Fibroblast of skin of right biceps (primary cell): ENCODE data around the gene SLC4A4.

Source experiments
- DNase-seq: peaks from one replicate; pipeline ENCODE4 v3.0.0-alpha.2; 2013

Gene SLC4A4

DNA sequence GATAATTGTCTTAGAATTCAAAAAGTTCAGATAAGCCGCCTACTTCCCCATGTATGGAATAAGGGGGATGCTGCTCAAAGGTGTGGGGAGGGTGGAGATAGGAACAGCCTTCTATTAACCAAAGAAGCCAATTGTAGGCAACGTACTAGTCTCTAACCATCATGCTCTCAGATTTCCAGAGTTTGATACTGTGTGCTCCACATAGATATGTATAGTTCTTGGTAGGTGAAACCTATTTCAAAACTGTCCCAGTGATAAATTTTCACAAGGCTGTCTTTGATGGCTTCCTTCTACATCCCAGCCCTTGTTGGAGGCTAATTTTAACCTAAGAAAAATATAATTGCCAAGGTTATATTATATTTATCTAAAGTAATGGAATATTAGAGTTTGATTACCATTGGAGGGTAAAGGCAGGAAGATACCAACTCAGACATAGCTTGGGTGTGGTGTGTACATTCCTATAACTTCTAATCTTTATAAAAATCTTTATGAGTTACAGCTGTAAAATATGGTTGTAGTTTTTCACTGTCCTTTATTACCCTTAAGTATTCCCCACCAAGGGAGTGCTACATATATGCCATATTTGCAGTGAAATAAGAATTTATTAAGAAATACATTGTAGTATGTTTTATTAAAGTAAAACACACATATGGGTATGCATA, 87.7 kb downstream of the SLC4A4 start:
- DNase-seq = no peak

DNA sequence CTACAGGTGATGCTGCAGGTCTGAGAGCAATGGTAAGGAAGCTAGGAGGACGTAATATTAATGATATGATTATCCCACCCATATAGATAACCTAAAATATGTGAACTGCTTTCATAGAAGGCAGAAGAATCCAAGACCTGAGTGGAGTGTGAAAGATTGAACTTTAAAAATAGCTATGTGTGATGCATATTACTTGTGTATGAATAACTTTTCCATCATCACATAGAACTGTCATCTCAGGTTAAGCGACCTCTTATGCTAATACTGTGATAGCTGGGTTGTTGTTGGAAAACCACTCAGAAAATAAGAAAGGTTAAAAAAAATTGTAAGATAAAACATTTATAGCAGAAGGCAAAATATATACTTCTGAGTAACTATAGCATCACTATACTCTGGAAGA, 90.3 kb downstream of the SLC4A4 start:
- no peak for DNase-seq

DNA sequence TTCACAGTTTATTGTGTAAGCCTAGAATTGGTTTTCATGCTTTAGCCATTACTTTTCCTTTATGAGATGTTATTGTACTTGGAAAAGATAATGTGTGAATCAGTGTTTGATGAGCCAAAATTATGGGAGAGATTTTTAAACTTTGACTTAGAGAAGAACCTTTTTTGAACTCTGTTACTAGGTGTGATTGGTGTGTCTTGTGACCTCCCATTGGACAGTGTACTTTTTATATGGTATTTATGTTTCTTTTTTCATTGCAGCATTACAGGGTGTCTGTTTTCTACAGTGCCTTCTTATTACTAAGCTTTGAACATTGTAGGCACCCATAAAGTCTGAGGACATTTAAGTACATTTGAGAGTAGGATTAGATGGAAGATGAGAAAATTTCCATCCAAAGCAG, 91.1 kb downstream of the SLC4A4 start:
- no peak for DNase-seq

DNA sequence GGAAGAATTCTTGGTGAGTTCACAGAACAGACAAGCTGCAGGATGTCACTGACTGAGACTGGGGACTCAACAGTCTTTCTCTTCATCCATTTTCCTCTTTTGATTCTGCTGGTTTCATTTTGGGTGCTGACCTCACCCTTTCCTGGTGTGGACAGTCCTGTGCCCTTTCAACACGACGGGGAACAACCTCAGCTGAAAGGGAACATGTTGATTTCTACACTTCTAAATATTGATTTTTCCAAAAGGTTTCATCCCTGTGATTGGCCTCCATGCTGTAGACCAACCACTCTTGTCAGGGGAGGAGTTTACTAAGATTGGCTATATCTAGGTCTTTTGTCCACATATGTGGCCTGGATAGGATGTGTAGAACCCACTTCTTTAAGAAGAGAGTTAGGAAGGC, 91.8 kb downstream of the SLC4A4 start:
- no peak for DNase-seq

DNA sequence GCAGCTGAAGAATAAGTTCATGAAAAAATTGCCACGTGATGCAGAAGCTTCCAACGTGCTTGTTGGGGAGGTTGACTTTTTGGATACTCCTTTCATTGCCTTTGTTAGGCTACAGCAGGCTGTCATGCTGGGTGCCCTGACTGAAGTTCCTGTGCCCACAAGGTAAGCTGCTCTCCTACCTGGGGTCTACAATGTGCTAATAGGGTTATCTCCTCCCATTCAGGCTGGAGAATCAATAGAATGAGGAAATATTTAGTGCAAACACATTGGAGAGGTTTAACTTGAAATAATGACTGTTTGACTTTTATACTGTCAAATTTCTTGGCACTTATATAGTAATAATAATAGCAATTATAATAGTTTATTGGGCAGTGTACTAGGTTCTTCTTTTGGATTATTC, 101.8 kb downstream of the SLC4A4 start:
- DNase-seq = no peak

DNA sequence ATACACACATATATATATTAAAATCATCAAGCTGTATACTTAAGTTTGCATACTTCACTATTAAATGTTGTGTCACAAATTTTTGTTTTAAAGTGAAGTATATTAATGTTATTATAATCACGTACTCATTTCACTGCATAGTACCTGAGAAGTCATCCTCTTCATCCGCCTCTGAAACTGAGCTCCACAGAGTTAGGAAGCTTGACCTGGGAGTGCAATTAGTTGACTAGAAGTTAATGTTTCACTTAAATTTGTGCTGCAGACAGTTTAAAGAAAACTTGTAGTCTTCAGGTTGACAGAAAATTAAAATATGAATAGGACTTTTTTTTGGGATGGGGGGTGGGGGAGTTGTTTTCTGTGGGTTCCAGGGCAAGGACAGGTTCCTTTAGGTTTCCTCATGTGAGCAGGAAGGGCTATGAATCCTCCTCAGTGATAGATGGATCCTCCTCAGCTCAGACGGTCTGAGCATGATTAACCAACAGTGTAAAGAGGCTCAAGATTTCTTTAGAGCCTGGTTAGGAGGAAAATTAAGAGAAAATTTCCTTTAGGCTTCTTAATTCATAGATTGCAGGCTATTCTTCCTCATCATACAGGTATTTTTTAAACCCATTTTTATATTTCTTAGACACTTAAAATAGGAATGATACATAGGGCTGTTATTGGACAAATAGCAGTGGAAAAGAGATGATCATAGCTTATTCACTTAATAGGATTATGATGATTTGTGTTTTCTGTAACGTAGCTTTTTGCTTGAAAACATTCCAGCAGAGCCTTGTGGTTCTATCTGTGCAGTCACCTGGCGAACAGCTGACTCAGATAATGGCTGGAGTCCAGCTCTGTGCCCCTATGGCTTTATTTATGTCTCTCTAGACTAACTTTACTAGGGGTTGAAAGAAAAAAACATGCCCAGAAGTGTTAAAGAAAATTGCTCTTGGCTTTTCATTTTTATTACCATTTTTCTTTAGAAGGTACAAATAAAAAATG, 102.7 kb downstream of the SLC4A4 start:
- peak; percentile 52 for DNase-seq

DNA sequence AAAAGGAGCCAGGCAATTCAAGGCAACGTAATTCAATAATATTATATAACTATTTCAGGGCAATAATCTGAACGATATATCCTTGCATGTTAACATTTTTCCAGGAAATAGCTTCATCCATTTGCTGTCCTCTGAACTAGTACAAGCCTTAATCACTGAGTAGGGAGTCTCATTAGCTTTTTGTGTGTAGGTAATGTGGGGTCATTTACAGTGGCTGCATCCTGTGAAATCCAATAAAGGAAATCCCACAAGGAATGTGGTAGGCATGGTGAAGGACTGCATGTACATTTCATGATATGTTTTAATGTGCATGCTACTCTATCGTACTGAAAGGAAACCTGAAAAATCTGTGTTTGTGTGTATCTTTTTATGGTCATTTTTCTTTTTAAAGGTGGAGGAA, 103.5 kb downstream of the SLC4A4 start:
- no peak for DNase-seq

DNA sequence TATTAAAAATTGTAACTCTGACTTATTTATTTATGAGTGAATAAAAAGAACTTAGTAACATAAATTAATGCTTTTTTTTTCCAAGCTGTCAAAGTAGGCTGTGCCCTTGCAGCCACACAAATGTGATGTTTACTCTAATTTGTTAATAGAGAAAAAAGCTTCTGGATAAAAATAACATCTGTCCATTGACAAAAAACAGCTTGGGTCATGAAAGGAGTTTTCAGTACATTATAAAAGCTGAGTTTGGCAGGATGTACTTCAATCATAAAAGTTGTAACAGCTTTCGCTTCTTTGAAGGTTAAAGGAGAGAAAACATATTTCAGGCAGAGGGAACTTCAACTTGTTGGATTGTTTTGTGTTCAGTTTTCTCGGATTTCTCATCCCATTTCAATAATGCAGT, 105.6 kb downstream of the SLC4A4 start:
- no peak for DNase-seq

DNA sequence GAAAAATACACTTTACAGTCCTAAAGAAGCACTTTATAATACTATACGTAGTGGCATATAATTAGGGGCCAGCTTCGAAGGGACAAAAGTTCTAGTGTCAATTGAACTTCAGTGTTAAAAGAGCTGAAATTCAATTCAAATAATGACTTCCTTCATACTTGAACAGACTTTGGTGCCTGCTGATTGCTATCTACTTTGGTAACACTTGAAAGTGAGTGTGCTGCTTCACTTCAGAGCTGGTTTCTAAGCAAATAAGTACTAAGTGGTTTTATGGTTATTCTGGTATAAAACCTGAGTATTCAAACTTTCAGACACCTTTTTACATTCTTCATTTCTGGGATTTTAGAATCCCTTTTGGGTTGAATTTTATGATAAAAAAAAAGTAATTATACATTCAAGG, 107.0 kb downstream of the SLC4A4 start:
- no peak for DNase-seq

DNA sequence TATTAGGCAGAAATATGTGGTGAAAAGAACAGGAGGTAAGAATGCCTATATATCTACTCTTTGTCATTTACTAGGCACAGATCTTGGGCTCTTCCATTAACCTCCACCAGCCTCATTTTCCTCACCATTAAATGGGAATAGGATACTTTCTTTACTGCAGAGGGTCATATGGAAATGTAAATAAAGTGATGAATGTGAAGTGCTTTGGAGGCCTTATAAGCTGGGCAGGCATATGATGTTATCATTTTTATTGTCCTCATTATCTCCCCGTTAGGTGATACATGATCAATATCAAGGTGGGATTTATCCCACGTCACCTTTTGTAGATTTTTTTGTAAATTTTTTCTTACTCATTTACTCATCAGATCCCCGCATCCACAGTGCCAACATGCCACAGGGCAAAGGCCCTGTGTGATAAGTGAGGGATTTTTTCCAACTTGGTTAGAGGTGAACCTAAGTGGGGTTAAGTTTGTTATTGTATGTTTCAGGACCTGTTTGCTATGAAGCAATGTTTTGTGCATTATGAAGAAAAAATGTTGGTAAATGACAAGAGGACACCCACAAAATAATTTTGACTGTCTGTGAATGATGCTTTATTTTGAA, 107.8 kb downstream of the SLC4A4 start:
- no peak for DNase-seq

DNA sequence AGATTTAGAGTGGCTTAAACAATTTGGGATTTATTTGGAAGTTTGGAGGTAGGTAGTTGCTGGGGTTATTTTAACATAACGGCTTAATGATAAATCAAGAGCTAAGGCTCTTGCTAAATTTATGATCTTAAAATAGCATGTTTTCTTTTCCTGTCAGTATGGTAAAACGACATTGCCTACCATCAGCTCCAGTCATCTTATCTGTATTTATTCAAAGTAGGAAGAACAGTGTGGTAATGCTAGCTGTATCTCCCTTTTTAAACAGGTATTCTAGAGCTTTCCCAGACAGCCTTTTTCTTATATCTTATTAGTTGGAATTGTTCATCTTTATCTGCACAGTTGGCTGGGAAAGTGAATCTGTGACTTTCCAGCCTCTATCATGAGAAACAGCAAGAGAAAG, 110.2 kb downstream of the SLC4A4 start:
- no peak for DNase-seq

DNA sequence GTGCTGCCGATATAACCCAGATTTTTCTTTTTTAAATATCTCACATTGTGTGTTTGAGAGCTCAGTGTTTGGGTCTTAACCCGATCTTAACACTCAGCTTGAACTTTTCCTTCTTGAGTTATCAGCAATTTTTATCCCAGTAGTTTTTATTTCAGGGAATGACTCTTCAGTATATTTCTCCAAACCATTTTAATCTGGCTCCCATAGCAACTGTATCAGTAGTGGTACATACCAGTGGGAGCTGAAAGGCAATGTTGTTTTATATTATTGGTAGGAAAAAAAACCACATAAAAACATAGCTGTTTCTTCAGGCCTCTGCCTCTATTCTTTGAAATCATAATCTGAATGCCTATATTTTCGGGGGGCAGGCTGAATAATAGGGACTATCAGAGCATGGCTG, 111.1 kb downstream of the SLC4A4 start:
- DNase-seq = no peak

DNA sequence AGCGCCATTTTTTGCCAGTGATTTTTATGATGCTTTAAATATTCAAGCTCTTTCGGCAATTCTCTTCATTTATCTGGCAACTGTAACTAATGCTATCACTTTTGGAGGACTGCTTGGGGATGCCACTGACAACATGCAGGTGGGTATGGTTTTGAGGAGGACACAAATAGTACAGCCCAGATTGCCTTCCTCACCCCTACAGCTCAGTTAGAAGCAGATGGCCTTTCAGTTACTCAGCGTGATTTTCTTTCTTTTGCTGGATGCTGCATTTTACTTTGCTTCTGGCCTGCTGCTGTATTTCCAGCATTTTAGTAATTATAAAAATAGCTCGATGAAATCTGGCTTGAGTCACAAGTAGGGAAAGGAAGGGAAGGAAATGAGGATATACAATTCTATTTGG, 114.7 kb downstream of the SLC4A4 start:
- DNase-seq = no peak

DNA sequence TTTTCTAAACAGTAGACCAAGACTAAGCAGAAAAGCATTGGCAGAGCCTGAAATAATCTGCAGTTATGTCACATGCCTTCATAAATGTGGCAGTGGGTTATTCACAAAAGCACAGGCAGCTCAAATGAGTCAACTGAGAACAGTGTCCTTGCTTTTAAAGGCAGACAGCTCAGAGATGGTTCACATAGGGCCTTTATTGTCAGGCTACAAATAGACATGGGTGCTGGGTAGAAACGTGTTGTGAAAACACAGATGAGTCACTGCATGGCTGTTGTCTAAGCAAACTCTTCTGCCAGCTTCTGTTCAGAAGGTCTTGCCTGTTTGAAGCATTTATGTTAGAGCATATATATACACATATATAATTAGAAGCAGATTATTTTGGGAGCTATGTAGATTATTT, 118.0 kb downstream of the SLC4A4 start:
- DNase-seq = peak; percentile 84

DNA sequence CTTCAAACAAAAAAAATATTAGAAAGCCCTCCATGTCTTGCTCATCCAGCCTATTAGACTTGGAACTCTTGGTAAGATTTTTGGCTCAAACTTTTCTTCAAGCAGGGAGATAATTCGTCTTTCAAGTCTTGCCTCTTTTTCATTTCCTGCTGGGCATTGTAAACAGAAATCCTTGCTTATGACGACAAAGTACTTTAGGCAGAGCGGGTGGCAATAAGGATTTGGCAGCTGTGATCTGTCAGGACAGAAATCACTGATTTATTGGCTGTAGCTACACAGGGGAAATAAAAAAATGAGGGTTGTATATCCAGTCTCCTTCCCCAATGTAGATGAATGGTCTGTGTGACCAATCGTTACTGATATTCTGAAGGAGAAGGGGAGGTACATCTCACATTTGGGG, 121.6 kb downstream of the SLC4A4 start:
- DNase-seq = no peak

DNA sequence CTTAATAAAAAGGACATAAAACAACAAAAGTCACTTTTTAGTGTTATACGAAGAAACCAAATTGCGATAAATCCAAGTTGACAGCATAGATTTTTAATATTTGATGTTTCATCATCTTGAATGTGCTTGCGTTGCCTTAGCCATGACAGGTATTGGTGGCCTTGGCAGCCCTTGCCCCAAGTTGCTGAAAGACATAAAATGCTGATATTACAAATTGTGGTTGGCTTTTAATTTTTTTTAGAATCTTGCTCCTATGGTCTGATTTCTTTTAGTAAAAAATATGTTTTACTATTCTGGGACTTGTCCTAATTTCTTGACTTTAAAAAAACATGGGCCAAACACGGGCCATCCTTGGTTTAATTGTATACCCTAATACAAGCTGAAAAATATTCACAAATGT, 122.6 kb downstream of the SLC4A4 start:
- no peak for DNase-seq

DNA sequence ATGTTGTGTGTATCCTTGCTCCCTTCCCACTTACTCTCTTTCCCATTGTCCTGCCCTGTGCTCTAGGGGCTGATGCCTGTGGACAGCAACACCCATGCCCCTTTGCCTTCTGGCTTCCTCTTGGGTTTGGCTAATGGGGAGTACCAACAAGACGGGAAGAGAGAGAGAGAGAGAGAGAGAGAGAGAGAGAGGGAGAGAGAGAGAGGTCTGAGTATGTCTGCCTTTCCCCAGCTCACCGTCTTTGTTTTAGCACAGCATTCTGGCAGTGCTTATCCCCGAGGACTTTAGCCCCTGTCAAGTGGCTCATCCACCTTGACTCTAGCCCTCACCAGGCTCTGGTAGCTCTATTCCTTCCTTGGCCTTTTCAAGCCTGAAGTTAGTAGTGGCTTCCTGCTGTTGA, 128.0 kb downstream of the SLC4A4 start:
- DNase-seq = no peak

DNA sequence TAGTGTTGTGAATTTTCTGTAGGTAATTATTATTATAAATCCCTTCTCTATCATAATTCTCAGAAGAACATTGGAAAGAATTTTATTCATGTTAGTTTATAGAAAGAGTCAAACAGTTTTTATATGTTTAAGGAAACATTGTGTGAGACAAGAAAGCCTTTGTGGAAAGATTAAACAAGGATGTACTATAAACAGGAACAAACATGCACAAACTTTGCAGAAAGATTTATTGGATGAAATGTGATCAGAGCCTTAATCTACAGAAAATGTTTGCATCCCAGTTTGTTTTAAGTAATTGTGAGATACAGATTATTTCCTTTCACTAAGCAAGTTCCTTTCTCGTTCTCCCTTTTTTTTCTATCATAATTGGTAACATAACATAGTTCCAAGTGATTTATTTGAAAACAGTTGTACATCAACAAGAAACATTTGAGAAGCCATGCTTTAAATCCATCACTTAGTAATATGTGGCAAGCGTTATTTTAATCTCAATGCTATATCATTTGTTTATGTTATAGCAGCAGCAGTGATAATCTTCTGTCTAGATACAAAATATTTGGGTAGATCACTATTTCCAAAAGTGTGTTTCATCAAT, 129.4 kb downstream of the SLC4A4 start:
- DNase-seq = no peak

DNA sequence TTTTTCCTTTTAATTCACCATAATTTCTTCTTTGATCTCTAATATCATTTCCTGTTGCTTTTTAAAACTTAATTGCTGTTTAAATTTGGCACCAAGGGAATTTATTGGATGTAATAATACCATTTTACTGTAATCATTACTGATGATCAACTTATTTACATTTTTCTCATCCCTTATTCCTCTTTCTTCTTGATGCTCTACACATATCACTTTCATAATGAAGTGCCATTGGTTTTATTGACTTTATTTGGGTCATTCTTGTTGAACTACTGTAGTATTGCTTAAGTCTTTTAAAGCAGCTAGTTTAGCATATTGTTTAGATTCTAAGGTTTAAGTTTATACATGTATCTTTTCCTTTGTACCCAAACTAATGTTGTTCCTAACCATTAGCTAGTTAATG, 130.7 kb downstream of the SLC4A4 start:
- DNase-seq = no peak

DNA sequence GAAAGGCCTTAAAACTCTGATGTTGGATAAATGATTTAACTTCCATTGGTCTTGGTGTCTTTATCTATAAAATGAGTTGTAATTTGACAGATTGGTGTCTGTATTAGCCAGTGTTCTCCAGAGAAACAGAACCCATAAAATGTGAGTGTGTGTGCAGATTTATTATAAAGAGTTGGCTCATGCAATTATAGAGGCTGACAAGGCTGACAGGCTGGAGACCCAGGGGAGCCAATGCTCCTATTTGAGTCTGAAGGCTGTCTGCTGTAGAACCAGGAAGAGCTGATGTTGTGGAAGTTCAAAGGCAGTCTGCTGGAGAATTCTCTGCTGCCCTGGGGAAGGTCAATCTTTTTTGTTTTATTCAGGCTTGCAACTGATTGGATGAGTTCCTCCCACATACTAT, 131.7 kb downstream of the SLC4A4 start:
- DNase-seq = no peak

DNA sequence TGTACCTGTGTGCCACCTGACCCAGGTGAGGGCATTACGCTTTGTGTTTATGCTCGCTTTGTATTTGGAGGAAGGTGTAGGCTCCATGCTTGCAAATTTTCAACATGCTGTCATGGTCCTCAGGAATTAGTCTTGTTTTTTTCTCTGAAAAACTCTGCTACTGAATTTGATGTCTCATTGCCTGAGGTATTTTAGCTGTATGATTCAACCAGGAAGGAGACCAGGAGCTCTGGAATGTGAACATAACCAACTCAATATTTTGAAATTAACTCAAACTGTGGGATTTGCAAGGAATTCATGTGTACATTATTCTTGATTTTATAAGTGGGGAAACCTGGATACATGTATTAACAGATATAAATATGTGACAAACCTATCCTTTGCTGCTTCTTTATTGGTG, 134.1 kb downstream of the SLC4A4 start:
- DNase-seq = peak; percentile 93

DNA sequence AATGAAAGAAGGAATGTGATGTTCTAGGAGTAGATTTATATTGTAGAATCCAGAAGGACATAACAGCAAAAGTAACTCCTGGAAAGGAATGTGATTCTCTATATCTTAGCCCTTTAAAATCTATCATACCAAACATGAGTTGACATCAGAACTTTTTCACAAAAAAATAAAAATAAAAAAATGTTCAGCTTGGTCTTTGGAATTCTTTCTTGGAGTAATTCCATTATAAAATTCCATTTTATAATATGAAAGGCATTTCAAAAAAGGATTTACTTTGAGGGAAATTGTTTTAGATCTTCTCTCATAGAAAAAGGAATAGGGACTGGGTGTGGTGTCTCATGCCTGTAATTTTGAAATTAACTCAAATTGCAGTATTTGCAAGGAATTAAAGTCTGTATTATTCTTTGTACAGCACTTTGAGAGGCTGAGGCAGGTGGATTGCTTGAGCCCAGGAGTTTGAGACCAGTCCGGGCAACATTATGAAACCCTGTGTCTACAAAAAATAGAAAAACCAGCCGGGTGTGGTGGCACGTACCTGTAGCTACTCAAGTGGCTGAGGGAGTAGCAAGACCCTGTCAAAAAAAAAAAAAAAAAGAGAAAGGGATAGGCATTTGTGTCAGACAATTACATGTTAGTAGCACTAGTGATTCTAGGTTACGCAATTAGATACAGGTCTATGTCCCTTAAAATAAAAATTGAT, 134.9 kb downstream of the SLC4A4 start:
- DNase-seq = peak; percentile 33

DNA sequence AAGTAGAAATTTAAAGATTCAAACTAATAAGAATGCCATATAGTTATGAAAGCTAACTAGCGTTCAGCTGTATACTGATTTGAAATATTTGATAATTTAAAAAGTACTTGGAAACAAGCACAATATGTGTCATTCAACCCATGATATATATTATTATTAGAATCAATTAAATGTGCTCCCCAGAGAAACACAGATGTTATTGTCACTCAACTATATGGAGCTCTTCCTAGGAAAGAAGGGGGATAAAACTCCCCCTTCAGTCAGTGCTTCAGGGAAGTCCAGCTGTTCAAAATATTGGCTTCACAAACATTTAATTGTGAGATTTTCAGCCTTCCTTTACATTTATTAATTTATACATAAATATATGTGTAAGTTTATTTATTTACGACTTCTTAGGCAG, 135.9 kb downstream of the SLC4A4 start:
- DNase-seq = no peak
